Tibial nerve (tissue), 4 donors: ENCODE measurements around the gene ALKBH3.

Source experiments
- CTCF ChIP-seq, 5 experiments: fragments of 200-600 bp in 3 of 5; fragments of 450-650 bp in 2 of 5; sonication (generic) in 3 of 5; IDR thresholded peaks; one replicate each; pipeline ENCODE4 v1.5.1; 2016 to 2019; ENCODE audit warnings: antibody characterized with exemption in 5 of 5, mild to moderate bottlenecking in 3 of 5, moderate library complexity in 2 of 5
- EP300 ChIP-seq, 2 donors: sonication (generic); formaldehyde crosslinking; IDR thresholded peaks; one replicate each; pipeline ENCODE4 v1.6.1; 2017; ENCODE audit warnings: antibody characterized with exemption in 2 of 2, mild to moderate bottlenecking in 1 of 2

GRCh38 chr11:43936076-43936475 lies 55.4 kb downstream of the ALKBH3 start:
- no peak for TF ChIP-seq CTCF (IDR thresholded peaks at IDR 0.05)
- TF ChIP-seq EP300 (IDR thresholded peaks at IDR 0.05): no peak
